Measurements from ENCODE around the gene STIM1. TPM values are rescaled to one million over a fixed set of nuclear protein-coding genes. Genes with fewer than 3 reads are reported as not detected.
A peak's percentile ranks its signal among the peaks of the same experiment; 100 is the strongest.

Gene STIM1
- total RNA-seq, 1 experiment from 2014 or later, result 55.1 TPM

GRCh38 chr11:4138497-4138896 lies 283.0 kb downstream of the STIM1 start:
- Histone ChIP-seq H3K36me3 (ENCODE audit: control insufficient read depth, insufficient read depth, low read length) (peaks cover 3% of the 10 kb centered on the region), H3K9me3 (no peaks in the 10 kb centered on the region; the same call in 1 of the 2 replicates), H3K4me1 (peaks cover 20% of the 10 kb centered on the region), H3K4me3 (ENCODE audit: low read depth, low read length) (no peak overlapping the region), H3K27me3 (replicated peaks; ENCODE audit: control insufficient read depth, insufficient read depth, low read length) (no peaks in the 10 kb centered on the region)
- BruUV-seq (replicated peaks), result TSS peak; percentile 89
- Mint-ChIP-seq H3K4me3 (ENCODE audit: unreplicated experiment) (no peak overlapping the region), H3K36me3 (ENCODE audit: insufficient read depth, unreplicated experiment) (peaks cover 71% of the 10 kb centered on the region), H3K27me3 (ENCODE audit: insufficient read depth, unreplicated experiment) (no peaks in the 10 kb centered on the region), H3K9me3 (ENCODE audit: unreplicated experiment) (peaks cover 44% of the 10 kb centered on the region), H3K4me1 (ENCODE audit: low read depth, unreplicated experiment) (peaks cover 12% of the 10 kb centered on the region), H3K27ac (ENCODE audit: unreplicated experiment) (no peak overlapping the region)
- CTCF ChIA-PET, result no interaction called here
- POLR2A ChIA-PET, result no interaction called here
- no peak for DNase-seq
- intact Hi-C loops (cut with micrococcal nuclease; ENCODE audit: unreplicated experiment), result no loop called here
- no peak for TF ChIP-seq CTCF (IDR thresholded peaks at IDR 0.05; ENCODE audit: insufficient read depth in 1 of 2, low read depth in 1 of 2, low read length in 1 of 2, severe bottlenecking in 1 of 2, unreplicated experiment in 1 of 2)

- intact Hi-C loops (cut with micrococcal nuclease; ENCODE audit: unreplicated experiment), result no loop called here
- peaks cover 2% of the 10 kb centered on the region for H3K36me3 ChIP-seq (ENCODE audit: control insufficient read depth, insufficient read depth, low read length)
- Mint-ChIP-seq H3K4me3 (ENCODE audit: unreplicated experiment) (no peak overlapping the region), H3K9me3 (ENCODE audit: unreplicated experiment) (peaks cover 42% of the 10 kb centered on the region), H3K4me1 (ENCODE audit: low read depth, unreplicated experiment) (peaks cover 6% of the 10 kb centered on the region), H3K27me3 (ENCODE audit: insufficient read depth, unreplicated experiment) (no peaks in the 10 kb centered on the region), H3K36me3 (ENCODE audit: insufficient read depth, unreplicated experiment) (peaks cover 57% of the 10 kb centered on the region), H3K27ac (ENCODE audit: unreplicated experiment) (no peak overlapping the region)
- no peak for TF ChIP-seq CTCF (IDR thresholded peaks at IDR 0.05; ENCODE audit: insufficient read depth in 1 of 2, low read depth in 1 of 2, low read length in 1 of 2, severe bottlenecking in 1 of 2, unreplicated experiment in 1 of 2)
- H3K9me3 ChIP-seq, result no peaks in the 10 kb centered on the region; the same call in 1 of the 2 replicates
- ChIA-PET CTCF (no interaction called here), POLR2A (no interaction called here)
- no peak overlapping the region for H3K4me3 ChIP-seq (ENCODE audit: low read depth, low read length)
- no peak for DNase-seq
- no TSS peak for BruUV-seq (replicated peaks)
- H3K4me1 ChIP-seq, result peaks cover 8% of the 10 kb centered on the region
- H3K27me3 ChIP-seq (replicated peaks; ENCODE audit: control insufficient read depth, insufficient read depth, low read length), result no peaks in the 10 kb centered on the region
Observed at GRCh38 chr11:4140067-4140636, 284.7 kb downstream of the STIM1 start.

Other genes starting within 250 kb of the STIM1 start
- gene ART5, start 213.7 kb upstream of the STIM1 start, total RNA-seq (2022), result 0.97 and 1.1 TPM in 2 replicates
- not detected in 2 replicates for gene ART1, start 210.5 kb upstream of the STIM1 start, total RNA-seq (2022)
- 3.6 and 3.9 TPM in 2 replicates for gene CHRNA10, start 184.3 kb upstream of the STIM1 start, total RNA-seq (2022)
- gene NUP98, start 58.1 kb upstream of the STIM1 start, total RNA-seq (2022), result 146 and 150 TPM in 2 replicates
- 53.6 and 57.9 TPM in 2 replicates for gene PGAP2, start 47.1 kb upstream of the STIM1 start, total RNA-seq (2022)
- 36.9 and 40.5 TPM in 2 replicates for gene RHOG, start 14.7 kb upstream of the STIM1 start, total RNA-seq (2022)
- 136 and 152 TPM in 2 replicates for gene RRM1, start 239.1 kb downstream of the STIM1 start, total RNA-seq (2022)

All from Caco-2 (cell line).